GM21381 (cell line): ENCODE results near the gene MLEC.
"Not testable (repeated sequence)": the region's sequence is repeated elsewhere in the genome, so short reads cannot be mapped to it uniquely, and the experiment has no call there.

Source experiments
- ATAC-seq: cut with Tn5 transposase; IDR thresholded peaks from one replicate; pipeline ENCODE4 v1.9.1; 2021; ENCODE audit warnings: mild to moderate bottlenecking, moderate library complexity; ENCODE audit not compliant: unreplicated experiment

The MLEC gene

GRCh38 chr12:120661432-120661831, 25.5 kb upstream of the MLEC start:
- ATAC-seq, result no peak

GRCh38 chr12:120662879-120663278, 24.1 kb upstream of the MLEC start:
- ATAC-seq, result no peak

GRCh38 chr12:120663741-120664140, 23.2 kb upstream of the MLEC start:
- no peak for ATAC-seq

- no peak for ATAC-seq
Observed at GRCh38 chr12:120666571-120667390, 20.2 kb upstream of the MLEC start.

GRCh38 chr12:120668091-120668867, 18.7 kb upstream of the MLEC start:
- no peak for ATAC-seq

- peak; percentile 58 for ATAC-seq
Observed at GRCh38 chr12:120668868-120669840, 17.8 kb upstream of the MLEC start.

- ATAC-seq, result not testable (repeated sequence)
Observed at GRCh38 chr12:120670237-120670636, 16.7 kb upstream of the MLEC start.

GRCh38 chr12:120670667-120671066, 16.3 kb upstream of the MLEC start:
- ATAC-seq, result no peak

GRCh38 chr12:120674097-120674636, 12.8 kb upstream of the MLEC start:
- no peak for ATAC-seq

- peak; percentile 44 for ATAC-seq
Observed at GRCh38 chr12:120677765-120678473, 9.0 kb upstream of the MLEC start.

GRCh38 chr12:120678572-120678971, 8.4 kb upstream of the MLEC start:
- ATAC-seq, result peak; percentile 12

GRCh38 chr12:120680165-120680738, 6.7 kb upstream of the MLEC start:
- ATAC-seq, result no peak

GRCh38 chr12:120684523-120684932, 2.4 kb upstream of the MLEC start:
- no peak for ATAC-seq

GRCh38 chr12:120685522-120685921, 1.4 kb upstream of the MLEC start:
- ATAC-seq, result no peak

- ATAC-seq, result peak; percentile 69
Observed at GRCh38 chr12:120686151-120686689, 729 bp upstream of the MLEC start.

- no peak for ATAC-seq
Observed at GRCh38 chr12:120687578-120688289, 785 bp downstream of the MLEC start.

- ATAC-seq, result no peak
Observed at GRCh38 chr12:120688527-120689071, 1.6 kb downstream of the MLEC start.

GRCh38 chr12:120689397-120690082, 2.6 kb downstream of the MLEC start:
- ATAC-seq, result no peak
